Fibroblast of villous mesenchyme (primary cell): ENCODE data around the gene DMAC2. TPM values are rescaled to one million over a fixed set of nuclear protein-coding genes. Genes with fewer than 3 reads are reported as not detected.

Experiments
- DNase-seq: peaks from one replicate; pipeline ENCODE4 v3.0.0-alpha.2; 2010; ENCODE audit warnings: low read depth
- H3K4me3 ChIP-seq: 2 replicates; pipeline ENCODE4 v1.5.1; 2011; ENCODE audit warnings: low read depth, mild to moderate bottlenecking, low read length
- total RNA-seq: library from RNA; depleted of rRNA; stranded (reverse); fragments of >200 nt; gene quantifications from 2 replicates; pipeline ENCODE4 v1.2.3, GENCODE V29; 2012
- TF ChIP-seq, protein P1 (sequence below): IDR thresholded peaks from 2 replicates; pipeline ENCODE4 v1.5.1; 2012; ENCODE audit warnings: low read depth, mild to moderate bottlenecking, low read length; ENCODE audit not compliant: insufficient read depth

The DMAC2 gene
- total RNA-seq, 1 donor, result 43.2 TPM

DNA sequence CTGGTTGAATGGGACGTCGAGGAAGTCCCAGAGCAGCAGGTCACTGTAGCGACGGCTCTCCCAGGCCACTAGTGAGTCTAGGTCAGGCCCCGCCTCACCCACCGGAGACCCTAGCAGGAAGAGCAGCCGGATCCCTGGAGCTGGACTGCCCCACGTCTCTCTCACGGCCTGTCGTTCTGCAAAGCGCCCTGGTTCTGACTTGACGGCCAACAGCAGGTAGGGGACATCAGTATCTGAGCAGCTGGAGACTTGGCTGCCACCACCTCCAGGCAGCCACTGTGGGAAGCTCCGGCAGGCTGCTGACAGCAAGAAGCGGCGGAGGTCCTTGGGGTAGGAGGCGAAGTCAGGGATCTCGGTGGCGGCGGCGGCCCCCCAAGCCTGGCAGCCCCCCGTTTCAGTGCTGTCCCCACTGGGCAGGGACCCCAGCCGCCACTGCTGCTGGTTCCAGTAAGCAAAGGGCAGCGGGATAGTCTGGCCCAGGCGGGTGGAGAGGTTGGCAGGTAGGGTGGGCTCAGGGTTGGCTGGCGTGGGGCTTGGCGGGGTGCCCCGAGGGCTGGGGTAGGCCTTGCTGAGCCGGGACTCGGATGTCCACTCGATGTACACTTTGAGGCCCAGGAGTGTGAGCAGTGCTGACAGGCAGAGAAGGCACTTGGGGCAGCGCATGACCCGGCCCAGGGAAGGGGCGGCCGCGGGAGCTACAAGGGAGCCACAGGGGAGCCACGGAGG is 13.4 kb downstream of the DMAC2 start:
- TF ChIP-seq, protein P1, sequence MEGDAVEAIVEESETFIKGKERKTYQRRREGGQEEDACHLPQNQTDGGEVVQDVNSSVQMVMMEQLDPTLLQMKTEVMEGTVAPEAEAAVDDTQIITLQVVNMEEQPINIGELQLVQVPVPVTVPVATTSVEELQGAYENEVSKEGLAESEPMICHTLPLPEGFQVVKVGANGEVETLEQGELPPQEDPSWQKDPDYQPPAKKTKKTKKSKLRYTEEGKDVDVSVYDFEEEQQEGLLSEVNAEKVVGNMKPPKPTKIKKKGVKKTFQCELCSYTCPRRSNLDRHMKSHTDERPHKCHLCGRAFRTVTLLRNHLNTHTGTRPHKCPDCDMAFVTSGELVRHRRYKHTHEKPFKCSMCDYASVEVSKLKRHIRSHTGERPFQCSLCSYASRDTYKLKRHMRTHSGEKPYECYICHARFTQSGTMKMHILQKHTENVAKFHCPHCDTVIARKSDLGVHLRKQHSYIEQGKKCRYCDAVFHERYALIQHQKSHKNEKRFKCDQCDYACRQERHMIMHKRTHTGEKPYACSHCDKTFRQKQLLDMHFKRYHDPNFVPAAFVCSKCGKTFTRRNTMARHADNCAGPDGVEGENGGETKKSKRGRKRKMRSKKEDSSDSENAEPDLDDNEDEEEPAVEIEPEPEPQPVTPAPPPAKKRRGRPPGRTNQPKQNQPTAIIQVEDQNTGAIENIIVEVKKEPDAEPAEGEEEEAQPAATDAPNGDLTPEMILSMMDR, result no peak
- H3K4me3 ChIP-seq, result peak overlapping the region; percentile 61
- no peak for DNase-seq

DNA sequence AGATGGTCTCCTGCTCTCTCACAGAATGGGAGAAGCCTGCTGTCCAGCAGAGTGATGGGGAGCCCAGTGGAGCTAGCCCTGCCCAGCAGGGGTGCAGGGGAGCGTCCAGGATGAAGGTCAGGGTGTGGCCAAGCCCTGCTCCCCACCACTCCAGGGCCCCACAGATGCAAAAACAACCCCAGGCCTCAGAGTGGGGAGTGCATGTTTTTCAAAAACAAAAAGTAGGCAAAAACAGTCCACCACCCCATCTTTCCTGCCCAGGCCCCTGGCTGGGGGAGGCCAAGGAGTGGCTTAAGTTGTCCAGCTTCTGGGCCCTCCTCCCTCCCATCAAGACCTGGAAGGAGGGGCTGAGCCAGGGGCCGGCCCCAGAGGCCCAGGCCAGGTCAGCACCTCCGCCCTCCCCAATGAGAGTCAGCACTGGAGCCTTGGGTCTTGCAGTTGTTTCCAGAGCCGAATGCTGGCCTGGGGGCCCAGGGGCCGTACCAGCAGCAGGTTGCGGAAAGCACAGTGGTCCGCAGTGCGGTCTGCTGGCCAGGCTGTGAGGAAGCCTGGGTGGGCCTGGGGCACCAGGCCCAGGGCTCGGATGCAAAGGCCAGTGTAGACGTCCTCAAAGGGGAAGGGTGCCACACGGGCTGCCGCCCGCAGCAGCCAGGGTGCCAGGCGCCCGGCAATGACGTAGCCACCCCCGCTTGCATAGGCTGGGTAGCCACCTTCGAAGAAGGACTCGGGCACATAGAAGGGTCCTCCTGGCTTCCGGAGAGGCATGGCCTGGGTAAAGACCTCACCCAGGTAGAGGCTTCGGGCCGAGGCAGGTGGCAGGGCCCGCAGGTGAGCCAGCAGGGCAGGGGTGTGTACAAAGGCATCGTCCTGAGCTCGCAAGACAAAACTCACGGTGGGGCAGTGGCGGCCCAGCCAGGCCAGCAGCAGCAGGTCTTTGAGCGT is 14.3 kb downstream of the DMAC2 start:
- DNase-seq, result no peak
- TF ChIP-seq, protein P1, result no peak

DNA sequence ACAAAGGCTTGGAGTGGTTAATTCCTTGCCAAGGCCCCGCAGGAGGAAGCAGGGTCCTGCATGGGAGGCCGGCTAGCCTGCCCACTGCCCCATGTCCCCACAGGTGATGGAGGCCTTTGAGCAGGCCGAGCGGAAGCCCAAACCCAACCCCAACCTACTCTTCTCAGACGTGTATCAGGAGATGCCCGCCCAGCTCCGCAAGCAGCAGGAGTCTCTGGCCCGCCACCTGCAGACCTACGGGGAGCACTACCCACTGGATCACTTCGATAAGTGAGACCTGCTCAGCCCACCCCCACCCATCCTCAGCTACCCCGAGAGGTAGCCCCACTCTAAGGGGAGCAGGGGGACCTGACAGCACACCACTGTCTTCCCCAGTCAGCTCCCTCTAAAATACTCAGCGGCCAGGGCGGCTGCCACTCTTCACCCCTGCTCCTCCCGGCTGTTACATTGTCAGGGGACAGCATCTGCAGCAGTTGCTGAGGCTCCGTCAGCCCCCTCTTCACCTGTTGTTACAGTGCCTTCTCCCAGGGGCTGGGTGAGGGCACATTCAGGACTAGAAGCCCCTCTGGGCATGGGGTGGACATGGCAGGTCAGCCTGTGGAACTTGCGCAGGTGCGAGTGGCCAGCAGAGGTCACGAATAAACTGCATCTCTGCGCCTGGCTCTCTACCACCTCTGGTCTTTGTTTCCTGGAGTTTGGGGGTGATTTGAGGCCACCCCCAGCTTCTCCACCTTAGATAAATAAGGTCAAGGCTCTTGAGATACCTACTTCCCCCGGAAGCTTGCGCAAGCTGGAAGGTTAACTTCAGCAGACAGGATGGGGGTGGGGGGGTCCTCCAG is 15.2 kb downstream of the DMAC2 start:
- TF ChIP-seq, protein P1, result no peak
- H3K4me3 ChIP-seq, result no peak overlapping the region
- DNase-seq, result no peak

More for the DNA sequence above, 14.3 kb downstream of the DMAC2 start:
- no peak overlapping the region for H3K4me3 ChIP-seq

DNA sequence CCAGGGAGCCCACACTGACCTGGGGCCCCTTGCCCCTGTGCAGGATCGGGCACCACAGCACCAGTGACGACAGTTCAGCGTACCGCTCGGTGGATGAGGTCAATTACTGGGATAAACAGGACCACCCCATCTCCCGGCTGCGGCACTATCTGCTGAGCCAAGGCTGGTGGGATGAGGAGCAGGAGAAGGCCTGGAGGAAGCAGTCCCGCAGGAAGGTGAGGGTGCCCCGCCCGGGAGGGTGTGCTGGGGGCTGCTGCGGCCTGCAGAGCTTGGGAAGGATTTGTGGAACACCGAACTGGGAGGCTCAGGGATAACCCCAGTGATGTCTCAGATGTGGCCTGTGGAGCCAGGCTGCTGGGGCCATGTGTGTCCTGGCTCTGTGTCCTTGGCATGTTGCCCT is 16.8 kb downstream of the DMAC2 start:
- no peak for DNase-seq
- TF ChIP-seq, protein P1, result no peak
- no peak overlapping the region for H3K4me3 ChIP-seq

DNA sequence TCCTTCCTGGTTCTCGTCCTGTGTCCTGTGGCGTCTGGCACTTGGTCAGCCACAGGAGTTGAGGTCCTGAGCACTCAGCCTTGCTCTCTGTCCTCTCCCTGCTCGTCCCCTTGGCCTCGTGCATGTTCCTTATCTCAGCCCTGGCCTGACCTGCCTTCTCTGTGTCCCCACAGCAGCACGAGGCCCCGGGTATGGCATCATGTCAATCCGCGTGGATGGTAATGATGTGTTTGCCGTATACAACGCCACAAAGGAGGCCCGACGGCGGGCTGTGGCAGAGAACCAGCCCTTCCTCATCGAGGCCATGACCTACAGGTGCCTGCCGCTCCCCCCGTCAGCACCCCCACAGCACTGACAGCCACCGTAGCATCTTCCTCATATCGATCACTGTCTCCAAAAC is 17.3 kb downstream of the DMAC2 start:
- TF ChIP-seq, protein P1, result no peak
- no peak overlapping the region for H3K4me3 ChIP-seq
- no peak for DNase-seq

DNA sequence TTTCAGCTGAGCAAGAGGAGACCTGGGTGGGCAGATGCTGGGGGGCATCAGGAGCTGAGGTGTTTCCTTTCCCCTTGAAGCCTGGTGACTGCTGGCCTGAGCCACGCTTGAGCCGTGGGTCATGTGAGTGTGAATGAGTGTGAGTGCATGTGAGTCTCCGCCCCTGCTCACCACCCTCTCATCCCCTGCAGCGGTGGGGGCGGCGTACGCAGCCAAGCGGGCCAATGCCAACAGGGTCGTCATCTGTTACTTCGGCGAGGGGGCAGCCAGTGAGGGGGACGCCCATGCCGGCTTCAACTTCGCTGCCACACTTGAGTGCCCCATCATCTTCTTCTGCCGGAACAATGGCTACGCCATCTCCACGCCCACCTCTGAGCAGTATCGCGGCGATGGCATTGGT is 17.7 kb downstream of the DMAC2 start:
- DNase-seq, result no peak
- TF ChIP-seq, protein P1, result no peak
- H3K4me3 ChIP-seq, result no peak overlapping the region
